HepG2 (cell line): ENCODE measurements around the gene PKD1L1. TPM values are rescaled to one million over a fixed set of nuclear protein-coding genes. Genes with fewer than 3 reads are reported as not detected.

ENCODE experiments used
- ATAC-seq: fragments of 200-7000 bp; cut with Tn5 transposase; 3 replicates; pipeline ENCODE4 v1.9.1; 2020; ENCODE audit warnings: mild to moderate bottlenecking, moderate library complexity
- BruUV-seq: library from RNA; stranded (reverse); fragments of 400-500 nt; replicated peaks from 2 replicates; lab custom pipeline; 2021; lab: Mats Ljungman, UMichigan
- CTCF ChIA-PET: fragments of 300-600 bp; formaldehyde crosslinking; extraction: SDS; loops from one replicate; lab custom pipeline; 2021; ENCODE audit warnings: low total read pairs, inconsistent platforms, low intra/inter-chr PET ratio; lab: Yijun Ruan, JAX
- POLR2A ChIA-PET: fragments of 350-600 bp; sonication (Branson Sonifier 250); formaldehyde crosslinking; loops from one replicate; lab custom pipeline; 2020; ENCODE audit warnings: antibody characterized with exemption, inconsistent platforms; lab: Yijun Ruan, JAX
- DNase-seq: peaks from one replicate; pipeline ENCODE4 v3.0.0-alpha.2; 2015; ENCODE audit warnings: low spot score
- FAIRE-seq: peaks from 3 replicates; lab custom pipeline; 2011; peaks lifted over from hg19 to GRCh38; lab: Jason Lieb, UNC
- H2AFZ ChIP-seq: one replicate; pipeline ENCODE4 v1.6.1; 2011; ENCODE audit warnings: low read length, inconsistent platforms
- H3K27ac ChIP-seq: fragments of 300-600 bp; 3 replicates; pipeline ENCODE4 v1.8.0; 2011; ENCODE audit warnings: mixed run types, mild to moderate bottlenecking, mixed read lengths, low read length, inconsistent platforms; ENCODE audit not compliant: insufficient read depth; ENCODE audit errors: extremely low read length
- H3K27me3 ChIP-seq, 2 experiments: fragments of 200-600 bp in 1 of 2; 2 replicates in 1 of 2; 3 replicates in 1 of 2; pipeline versions ENCODE4 v1.6.0 to v1.8.0; 2011; ENCODE audit warnings: low read length in 2 of 2, mild to moderate bottlenecking in 2 of 2, moderate library complexity in 2 of 2, inconsistent platforms in 1 of 2; ENCODE audit not compliant: insufficient read depth in 2 of 2, control insufficient read depth in 1 of 2
- H3K36me3 ChIP-seq, 2 experiments: fragments of 200-600 bp in 1 of 2; replicated peaks in 1 of 2; 2 replicates in 1 of 2; 3 replicates in 1 of 2; pipeline versions ENCODE4 v1.5.1 to v1.8.0; 2011; ENCODE audit warnings: low read length in 2 of 2, inconsistent platforms in 1 of 2; ENCODE audit not compliant: insufficient read depth in 2 of 2, control insufficient read depth in 1 of 2
- H3K4me1 ChIP-seq: 2 replicates; pipeline ENCODE4 v1.5.1; 2012; ENCODE audit warnings: low read length, inconsistent platforms; ENCODE audit not compliant: insufficient read depth
- H3K4me2 ChIP-seq: 2 replicates; pipeline ENCODE4 v1.6.0; 2011; ENCODE audit warnings: low read depth, low read length, inconsistent platforms
- H3K4me3 ChIP-seq, 3 experiments: fragments of 200-600 bp in 1 of 3; sonication (generic), shearing (Covaris generic) in 1 of 3; replicated peaks in 1 of 3; 2 replicates each; pipeline ENCODE4 v1.5.1; 2011 to 2016; ENCODE audit warnings: low read length in 3 of 3, inconsistent platforms in 2 of 3, low read depth in 2 of 3, mild to moderate bottlenecking in 2 of 3, control low read depth in 1 of 3, mixed read lengths in 1 of 3; ENCODE audit not compliant: insufficient read depth in 1 of 3
- H3K79me2 ChIP-seq: one replicate; pipeline ENCODE4 v1.6.1; 2011; ENCODE audit warnings: low read length, inconsistent platforms; ENCODE audit not compliant: insufficient read depth
- H3K9ac ChIP-seq: 2 replicates; pipeline ENCODE4 v1.6.0; 2011; ENCODE audit warnings: mild to moderate bottlenecking, low read depth, low read length, inconsistent platforms; ENCODE audit not compliant: insufficient read depth
- H3K9me3 ChIP-seq: 2 replicates; pipeline ENCODE4 v1.5.1; 2012; ENCODE audit warnings: mild to moderate bottlenecking, low read length
- H4K20me1 ChIP-seq: 2 replicates; pipeline ENCODE4 v1.6.0; 2011; ENCODE audit warnings: inconsistent platforms, mild to moderate bottlenecking, low read length, moderate library complexity; ENCODE audit not compliant: insufficient read depth
- ADNP ChIP-seq: sonication (generic); formaldehyde crosslinking; IDR thresholded peaks from 2 replicates; pipeline ENCODE4 v1.4.0; 2020; ENCODE audit warnings: missing genetic modification reagents
- FOXO1 ChIP-seq: sonication (generic); formaldehyde crosslinking; IDR thresholded peaks from 2 replicates; pipeline ENCODE4 v1.4.0; 2020; ENCODE audit warnings: missing genetic modification reagents
- IKZF5 ChIP-seq: IDR thresholded peaks from 2 replicates; pipeline ENCODE4 v1.6.1; 2018; ENCODE audit warnings: missing genetic modification reagents, mild to moderate bottlenecking, missing compliant biosample characterization
- JDP2 ChIP-seq: sonication (generic); formaldehyde crosslinking; IDR thresholded peaks from 2 replicates; pipeline ENCODE4 v1.8.1; 2022; ENCODE audit warnings: missing genetic modification reagents, borderline replicate concordance
- REXO4 ChIP-seq: sonication (generic); formaldehyde crosslinking; IDR thresholded peaks from 2 replicates; pipeline ENCODE4 v1.8.0; 2022; ENCODE audit warnings: missing genetic modification reagents, mild to moderate bottlenecking, borderline replicate concordance
- U2AF2 ChIP-seq: fragments of 200-400 bp; formaldehyde crosslinking; IDR thresholded peaks from 2 replicates; pipeline ENCODE4 v1.6.1; 2017; ENCODE audit warnings: low read depth, mild to moderate bottlenecking, low read length
- YEATS4 ChIP-seq: sonication (generic); formaldehyde crosslinking; IDR thresholded peaks from 2 replicates; pipeline ENCODE4 v1.4.0; 2020; ENCODE audit warnings: missing genetic modification reagents, borderline replicate concordance
- ZKSCAN5 ChIP-seq: sonication (generic); formaldehyde crosslinking; IDR thresholded peaks from 2 replicates; pipeline ENCODE4 v1.5.1; 2020; ENCODE audit warnings: mild to moderate bottlenecking, missing genetic modification reagents
- ZNF143 ChIP-seq: sonication (generic); formaldehyde crosslinking; IDR thresholded peaks from 2 replicates; pipeline ENCODE4 v1.4.0; 2020; ENCODE audit warnings: missing genetic modification reagents
- ZNF296 ChIP-seq: sonication (generic); formaldehyde crosslinking; conservative IDR thresholded peaks from 2 replicates; pipeline ENCODE4 v1.5.0; 2020; ENCODE audit warnings: mild to moderate bottlenecking, missing genetic modification reagents
- ZNF354B ChIP-seq: sonication (generic); formaldehyde crosslinking; IDR thresholded peaks from 2 replicates; pipeline ENCODE4 v1.8.0; 2022; ENCODE audit warnings: mild to moderate bottlenecking, missing genetic modification reagents
- ZNF709 ChIP-seq: sonication (generic); formaldehyde crosslinking; IDR thresholded peaks from 2 replicates; pipeline ENCODE4 v1.5.0; 2020; ENCODE audit warnings: mild to moderate bottlenecking, missing genetic modification reagents
- ZNF784 ChIP-seq: sonication (generic); formaldehyde crosslinking; IDR thresholded peaks from 2 replicates; pipeline ENCODE4 v1.5.1; 2020; ENCODE audit warnings: missing genetic modification reagents, mild to moderate bottlenecking, borderline replicate concordance
- ZZZ3 ChIP-seq: sonication (generic); formaldehyde crosslinking; IDR thresholded peaks from 2 replicates; pipeline ENCODE4 v1.4.0; 2020; ENCODE audit warnings: missing genetic modification reagents, mild to moderate bottlenecking, borderline replicate concordance
- WGBS: methylation state at CpG from one replicate; pipeline ENCODE4 v1.1.6; 2017; ENCODE audit warnings: low lambda C conversion rate; 5-methylcytosine and 5-hydroxymethylcytosine counted together
- in situ Hi-C: cut with HindIII; loops from 2 replicates; pipeline ENCODE4 v1.10.0; 2017; ENCODE audit warnings: low pct_unique_long_range_greater_than_20kb; ENCODE audit not compliant: extremely low pct_ligation_motif_present
- intact Hi-C: fragments of 100-400 bp; cut with micrococcal nuclease; formaldehyde crosslinking; loops from one replicate; pipeline ENCODE4 v1.10.0; 2022; ENCODE audit not compliant: unreplicated experiment
- polyA plus RNA-seq, 8 experiments: library from polyadenylated mRNA; depleted of rRNA in 3 of 8; stranded (reverse) in 7 of 8; unstranded in 1 of 8; fragments of >200 nt; fragmentation: Illumina TruSeq in 4 of 8; extraction: Trizol in 4 of 8; gene quantifications; 2 replicates each; pipeline versions ENCODE4 v1.2.1 to v1.2.3, GENCODE V29; 2011 to 2016; ENCODE audit warnings: low read depth in 4 of 8, missing spikeins in 1 of 8, mixed read lengths in 1 of 8; ENCODE audit not compliant: insufficient read depth in 1 of 8
- total RNA-seq, 5 experiments: library from RNA; depleted of rRNA; stranded (reverse); fragments of >200 nt; fragmentation: Illumina TruSeq; extraction: Trizol; gene quantifications; 2 replicates each; pipeline ENCODE4 v1.2.3, GENCODE V29; 2016; ENCODE audit warnings: low read depth in 1 of 5
- TF ChIP-seq, protein P1 (sequence below): sonication (generic); formaldehyde crosslinking; conservative IDR thresholded peaks from 2 replicates; pipeline ENCODE4 v1.8.0; 2022; ENCODE audit warnings: mild to moderate bottlenecking, moderate library complexity, missing genetic modification reagents
- TF ChIP-seq, protein P2 (sequence below): sonication (generic); formaldehyde crosslinking; IDR thresholded peaks from 2 replicates; pipeline ENCODE4 v1.4.0; 2020; ENCODE audit warnings: missing genetic modification reagents, borderline replicate concordance
- TF ChIP-seq, protein P3 (sequence below): sonication (generic); formaldehyde crosslinking; IDR thresholded peaks from 2 replicates; pipeline ENCODE4 v1.5.0; 2020; ENCODE audit warnings: mild to moderate bottlenecking, missing genetic modification reagents

PKD1L1 gene
- total and polyA plus RNA-seq, 2 of the 13 experiments (the other 11 are each of a cell fraction or from before 2014, with no cell fraction given): 0.01 TPM; not detected in 1

DNA sequence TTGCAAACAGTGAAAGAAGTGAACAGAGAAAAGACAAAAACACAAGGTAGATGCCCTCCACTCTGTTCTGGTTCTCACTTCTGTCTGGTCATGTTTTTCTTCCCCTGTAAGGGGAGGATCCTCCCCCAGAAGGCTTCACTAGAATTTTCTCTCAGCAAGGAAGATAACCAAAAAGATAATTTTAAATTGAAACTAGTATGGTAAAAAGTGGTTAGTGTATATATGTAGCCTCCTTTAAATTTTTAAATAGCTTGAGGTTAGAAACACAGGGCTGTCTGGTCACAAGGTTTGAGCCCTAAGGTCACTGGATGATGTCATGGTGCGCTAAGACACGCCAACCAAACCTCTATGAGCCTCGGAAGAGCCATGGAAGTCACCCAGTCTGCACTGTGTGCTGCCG, 5.6 kb upstream of the PKD1L1 start:
- POLR2A ChIA-PET: no interaction called here

More for the DNA sequence above, 5.6 kb upstream of the PKD1L1 start:
- FAIRE-seq (no peak), ATAC-seq (no peak), DNase-seq (no peak)
- H3K4me2 ChIP-seq: no peak overlapping the region
- no peak overlapping the region for H3K9ac ChIP-seq
- H3K4me3 ChIP-seq: no peak overlapping the region
- H4K20me1 ChIP-seq: no peaks in the 10 kb centered on the region
- CTCF ChIA-PET: no interaction called here
- H3K36me3 ChIP-seq: no peaks in the 10 kb centered on the region; a peak in 1 of 5 replicates
- no peaks in the 10 kb centered on the region for H3K27me3 ChIP-seq
- in situ Hi-C loops (no loop called here), intact Hi-C loops (no loop called here)
- H3K79me2 ChIP-seq: no peaks in the 10 kb centered on the region
- no TSS peak for BruUV-seq
- H3K9me3 ChIP-seq: no peaks in the 10 kb centered on the region
- TF ChIP-seq ZNF784 (CRISPR knock-in tag) (no peak), JDP2 (no peak), YEATS4 (CRISPR knock-in tag) (no peak), ADNP (CRISPR knock-in tag) (no peak), U2AF2 (no peak), ZZZ3 (CRISPR knock-in tag) (no peak), ZKSCAN5 (CRISPR knock-in tag) (no peak), IKZF5 (CRISPR knock-in tag) (no peak), REXO4 (CRISPR knock-in tag) (no peak), FOXO1 (no peak), ZNF709 (CRISPR knock-in tag) (no peak), ZNF296 (CRISPR knock-in tag) (no peak), ZNF143 (no peak), ZNF354B (no peak)
- TF ChIP-seq, protein P1, sequence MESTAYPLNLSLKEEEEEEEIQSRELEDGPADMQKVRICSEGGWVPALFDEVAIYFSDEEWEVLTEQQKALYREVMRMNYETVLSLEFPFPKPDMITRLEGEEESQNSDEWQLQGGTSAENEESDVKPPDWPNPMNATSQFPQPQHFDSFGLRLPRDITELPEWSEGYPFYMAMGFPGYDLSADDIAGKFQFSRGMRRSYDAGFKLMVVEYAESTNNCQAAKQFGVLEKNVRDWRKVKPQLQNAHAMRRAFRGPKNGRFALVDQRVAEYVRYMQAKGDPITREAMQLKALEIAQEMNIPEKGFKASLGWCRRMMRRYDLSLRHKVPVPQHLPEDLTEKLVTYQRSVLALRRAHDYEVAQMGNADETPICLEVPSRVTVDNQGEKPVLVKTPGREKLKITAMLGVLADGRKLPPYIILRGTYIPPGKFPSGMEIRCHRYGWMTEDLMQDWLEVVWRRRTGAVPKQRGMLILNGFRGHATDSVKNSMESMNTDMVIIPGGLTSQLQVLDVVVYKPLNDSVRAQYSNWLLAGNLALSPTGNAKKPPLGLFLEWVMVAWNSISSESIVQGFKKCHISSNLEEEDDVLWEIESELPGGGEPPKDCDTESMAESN (CRISPR knock-in tag): no peak
- TF ChIP-seq, protein P2, sequence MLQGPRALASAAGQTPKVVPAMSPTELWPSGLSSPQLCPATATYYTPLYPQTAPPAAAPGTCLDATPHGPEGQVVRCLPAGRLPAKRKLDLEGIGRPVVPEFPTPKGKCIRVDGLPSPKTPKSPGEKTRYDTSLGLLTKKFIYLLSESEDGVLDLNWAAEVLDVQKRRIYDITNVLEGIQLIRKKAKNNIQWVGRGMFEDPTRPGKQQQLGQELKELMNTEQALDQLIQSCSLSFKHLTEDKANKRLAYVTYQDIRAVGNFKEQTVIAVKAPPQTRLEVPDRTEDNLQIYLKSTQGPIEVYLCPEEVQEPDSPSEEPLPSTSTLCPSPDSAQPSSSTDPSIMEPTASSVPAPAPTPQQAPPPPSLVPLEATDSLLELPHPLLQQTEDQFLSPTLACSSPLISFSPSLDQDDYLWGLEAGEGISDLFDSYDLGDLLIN: no peak
- TF ChIP-seq, protein P3, sequence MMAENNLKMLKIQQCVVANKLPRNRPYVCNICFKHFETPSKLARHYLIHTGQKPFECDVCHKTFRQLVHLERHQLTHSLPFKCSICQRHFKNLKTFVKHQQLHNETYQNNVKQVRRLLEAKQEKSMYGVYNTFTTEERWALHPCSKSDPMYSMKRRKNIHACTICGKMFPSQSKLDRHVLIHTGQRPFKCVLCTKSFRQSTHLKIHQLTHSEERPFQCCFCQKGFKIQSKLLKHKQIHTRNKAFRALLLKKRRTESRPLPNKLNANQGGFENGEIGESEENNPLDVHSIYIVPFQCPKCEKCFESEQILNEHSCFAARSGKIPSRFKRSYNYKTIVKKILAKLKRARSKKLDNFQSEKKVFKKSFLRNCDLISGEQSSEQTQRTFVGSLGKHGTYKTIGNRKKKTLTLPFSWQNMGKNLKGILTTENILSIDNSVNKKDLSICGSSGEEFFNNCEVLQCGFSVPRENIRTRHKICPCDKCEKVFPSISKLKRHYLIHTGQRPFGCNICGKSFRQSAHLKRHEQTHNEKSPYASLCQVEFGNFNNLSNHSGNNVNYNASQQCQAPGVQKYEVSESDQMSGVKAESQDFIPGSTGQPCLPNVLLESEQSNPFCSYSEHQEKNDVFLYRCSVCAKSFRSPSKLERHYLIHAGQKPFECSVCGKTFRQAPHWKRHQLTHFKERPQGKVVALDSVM: no peak
- H3K27ac ChIP-seq: no peak overlapping the region
- WGBS: 98% methylated on average over 4 of the region's 4 CpGs
- peaks cover 31% of the 10 kb centered on the region for H3K4me1 ChIP-seq
- H2AFZ ChIP-seq: no peak overlapping the region
